ENCODE results near the gene GPALPP1. TPM values are rescaled to one million over a fixed set of nuclear protein-coding genes. Genes with fewer than 3 reads are reported as not detected.
"Not testable (repeated sequence)": the region's sequence is repeated elsewhere in the genome, so short reads cannot be mapped to it uniquely, and the experiment has no call there.

GPALPP1 gene
- total and polyA plus RNA-seq, 8 donors = 8.1 to 42.6 (median 20.3) TPM

- TF ChIP-seq, protein P1, sequence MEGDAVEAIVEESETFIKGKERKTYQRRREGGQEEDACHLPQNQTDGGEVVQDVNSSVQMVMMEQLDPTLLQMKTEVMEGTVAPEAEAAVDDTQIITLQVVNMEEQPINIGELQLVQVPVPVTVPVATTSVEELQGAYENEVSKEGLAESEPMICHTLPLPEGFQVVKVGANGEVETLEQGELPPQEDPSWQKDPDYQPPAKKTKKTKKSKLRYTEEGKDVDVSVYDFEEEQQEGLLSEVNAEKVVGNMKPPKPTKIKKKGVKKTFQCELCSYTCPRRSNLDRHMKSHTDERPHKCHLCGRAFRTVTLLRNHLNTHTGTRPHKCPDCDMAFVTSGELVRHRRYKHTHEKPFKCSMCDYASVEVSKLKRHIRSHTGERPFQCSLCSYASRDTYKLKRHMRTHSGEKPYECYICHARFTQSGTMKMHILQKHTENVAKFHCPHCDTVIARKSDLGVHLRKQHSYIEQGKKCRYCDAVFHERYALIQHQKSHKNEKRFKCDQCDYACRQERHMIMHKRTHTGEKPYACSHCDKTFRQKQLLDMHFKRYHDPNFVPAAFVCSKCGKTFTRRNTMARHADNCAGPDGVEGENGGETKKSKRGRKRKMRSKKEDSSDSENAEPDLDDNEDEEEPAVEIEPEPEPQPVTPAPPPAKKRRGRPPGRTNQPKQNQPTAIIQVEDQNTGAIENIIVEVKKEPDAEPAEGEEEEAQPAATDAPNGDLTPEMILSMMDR (IDR thresholded peaks at IDR 0.05) = no peak
- TF ChIP-seq EP300 (IDR thresholded peaks at IDR 0.05) (no peak), POLR2A (IDR thresholded peaks at IDR 0.05) (no peak), POLR2AphosphoS5 (IDR thresholded peaks at IDR 0.05) (no peak)
- Histone ChIP-seq H3K36me3 (peaks cover 4 to 85% (median 83%) of the 10 kb centered on the region in 4 donors), H3K9me3 (no peaks in the 10 kb centered on the region), H3K27me3 (no peaks in the 10 kb centered on the region), H3K4me1 (no peaks in the 10 kb centered on the region), H3K4me3 (no peak overlapping the region), H3K27ac (no peak overlapping the region)
- 95 to 99% (median 97%) methylated on average over 3 of the region's 3 CpGs for WGBS, 5 donors
- no peak for DNase-seq
- intact Hi-C loops (cut with DNase I; ENCODE audit: low total_unique reads) = no loop called here
These were observed 27.6 kb downstream of the GPALPP1 start for GRCh38 chr13:45016792-45017425.

DNA sequence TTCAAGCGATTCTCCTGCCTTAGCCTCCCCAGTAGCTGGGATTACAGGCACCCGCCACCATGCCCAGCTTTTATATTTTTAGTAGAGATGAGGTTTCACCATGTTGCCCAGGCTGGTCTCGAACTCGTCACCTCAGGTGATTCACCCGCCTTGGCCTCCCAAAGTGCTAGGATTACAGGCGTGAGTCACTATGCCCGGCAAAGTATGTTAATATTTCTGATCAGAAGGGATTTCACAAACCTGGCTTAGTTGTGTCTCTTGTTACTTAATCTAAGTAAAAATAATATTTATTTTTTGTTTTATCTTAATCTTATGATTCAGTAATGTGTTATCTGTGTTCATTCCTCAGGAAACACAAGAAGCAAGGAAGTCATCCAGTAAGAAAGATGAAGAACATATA lies 30.6 kb downstream of the GPALPP1 start:
- H3K9me3 ChIP-seq; H3K27me3 ChIP-seq; H3K4me1 ChIP-seq; H3K4me3 ChIP-seq; H3K27ac ChIP-seq; intact Hi-C loops (cut with DNase I; ENCODE audit: low total_unique reads); DNase-seq: not testable (repeated sequence)
- WGBS, 5 donors = 87 to 94% (median 92%) methylated on average over 7 of the region's 7 CpGs
- H3K36me3 ChIP-seq = peaks cover 8 to 87% (median 85%) of the 10 kb centered on the region in 4 donors

- H3K27ac ChIP-seq = no peak overlapping the region
- peaks cover 8 to 85% (median 82%) of the 10 kb centered on the region in 4 donors for H3K36me3 ChIP-seq
- H3K4me1 ChIP-seq = no peaks in the 10 kb centered on the region
- intact Hi-C loops (cut with DNase I; ENCODE audit: low total_unique reads) = no loop called here
- no peak for DNase-seq
- no peaks in the 10 kb centered on the region for H3K9me3 ChIP-seq
- no peak overlapping the region for H3K4me3 ChIP-seq
- H3K27me3 ChIP-seq = no peaks in the 10 kb centered on the region
- WGBS, 5 donors = 79 to 86% (median 84%) methylated on average over 3 of the region's 3 CpGs
- TF ChIP-seq, protein P1 (IDR thresholded peaks at IDR 0.05) = no peak
These were observed 31.9 kb downstream of the GPALPP1 start for GRCh38 chr13:45021250-45021649.

DNA sequence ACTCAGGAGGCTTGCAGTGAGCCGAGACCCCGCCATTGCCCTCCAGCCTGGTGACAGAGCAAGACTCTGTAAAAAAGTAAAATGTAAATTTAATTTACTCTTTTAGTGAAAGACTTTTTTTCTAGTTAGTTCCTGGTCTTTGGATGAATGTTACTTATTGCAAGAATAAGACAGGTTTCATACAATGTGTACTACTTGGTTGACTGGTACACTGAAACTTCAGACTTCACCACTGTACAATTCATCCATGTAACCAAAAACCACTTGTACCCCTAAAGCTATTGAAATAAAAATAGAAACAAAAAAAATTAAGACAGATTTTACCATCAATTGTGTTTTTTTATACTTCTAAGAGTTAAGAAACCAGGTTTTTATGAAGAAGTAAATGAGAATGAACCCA lies 35.5 kb downstream of the GPALPP1 start:
- H3K36me3 ChIP-seq = peaks cover 10 to 90% (median 83%) of the 10 kb centered on the region in 4 donors
- no peak for DNase-seq
- H3K4me3 ChIP-seq = no peak overlapping the region
- 93 to 100% (median 98%) methylated on average over 2 of the region's 2 CpGs for WGBS, 5 donors
- no peaks in the 10 kb centered on the region for H3K9me3 ChIP-seq
- intact Hi-C loops (cut with DNase I; ENCODE audit: low total_unique reads) = no loop called here
- H3K27me3 ChIP-seq = no peaks in the 10 kb centered on the region
- TF ChIP-seq POLR2AphosphoS5 (IDR thresholded peaks at IDR 0.05) (no peak), EP300 (IDR thresholded peaks at IDR 0.05) (no peak), POLR2A (IDR thresholded peaks at IDR 0.05) (no peak)
- TF ChIP-seq, protein P1 (IDR thresholded peaks at IDR 0.05) = no peak
- H3K4me1 ChIP-seq = no peaks in the 10 kb centered on the region
- H3K27ac ChIP-seq = no peak overlapping the region

GRCh38 chr13:45034342-45034741 lies 45.0 kb downstream of the GPALPP1 start:
- intact Hi-C loops (cut with DNase I; ENCODE audit: low total_unique reads) = no loop called here
- no peak for DNase-seq
- Histone ChIP-seq H3K27me3 (no peaks in the 10 kb centered on the region), H3K36me3 (peaks cover 0 to 69% (median 29%) of the 10 kb centered on the region in 4 donors), H3K4me3 (no peak overlapping the region), H3K27ac (no peak overlapping the region), H3K4me1 (peaks cover 0 to 5% (median 0%) of the 10 kb centered on the region in 4 donors), H3K9me3 (no peaks in the 10 kb centered on the region)
- 93 to 97% (median 95%) methylated on average over 2 of the region's 2 CpGs for WGBS, 5 donors
- TF ChIP-seq EP300 (IDR thresholded peaks at IDR 0.05) = no peak
- TF ChIP-seq POLR2A (IDR thresholded peaks at IDR 0.05) = no peak
- TF ChIP-seq, protein P1 (IDR thresholded peaks at IDR 0.05) = no peak
- TF ChIP-seq POLR2AphosphoS5 (IDR thresholded peaks at IDR 0.05) = no peak

Data from stomach (tissue), 9 donors.